ENCODE measurements around the gene TCFL5.

Gene TCFL5

GRCh38 chr20:62808211-62808865 is 53.3 kb downstream of the TCFL5 start:
- peak; percentile 35 to 69 for DNase-seq

- DNase-seq = no peak
These were observed 54.0 kb downstream of the TCFL5 start for GRCh38 chr20:62807444-62808210.

- DNase-seq = no peak
These were observed 55.1 kb downstream of the TCFL5 start for GRCh38 chr20:62806383-62807050.

GRCh38 chr20:62805711-62806382 is 55.8 kb downstream of the TCFL5 start:
- DNase-seq = no peak

GRCh38 chr20:62805155-62805710 is 56.4 kb downstream of the TCFL5 start:
- no peak for DNase-seq

- DNase-seq = peak in 1 of 2 experiments; percentile 40
These were observed 56.9 kb downstream of the TCFL5 start, which contains the start of gene OGFR for GRCh38 chr20:62804627-62805154. OGFR (plus strand) TSS chr20:62804835; CDS start chr20:62804860, 25 bp downstream.

- no peak for DNase-seq
These were observed 57.5 kb downstream of the TCFL5 start for GRCh38 chr20:62804021-62804626.

GRCh38 chr20:62802026-62802712 is 59.5 kb downstream of the TCFL5 start:
- DNase-seq = no peak

- DNase-seq = no peak
These were observed 60.2 kb downstream of the TCFL5 start for GRCh38 chr20:62801284-62802010.

GRCh38 chr20:62800314-62801259 is 61.0 kb downstream of the TCFL5 start:
- DNase-seq = no peak

- DNase-seq = no peak
These were observed 61.7 kb downstream of the TCFL5 start for GRCh38 chr20:62799873-62800272.

- no peak for DNase-seq
These were observed 62.2 kb downstream of the TCFL5 start for GRCh38 chr20:62799459-62799858.

- DNase-seq = no peak
These were observed 62.6 kb downstream of the TCFL5 start for GRCh38 chr20:62799036-62799435.

- DNase-seq = no peak
These were observed 63.7 kb downstream of the TCFL5 start for GRCh38 chr20:62797671-62798532.

GRCh38 chr20:62796699-62797491 is 64.7 kb downstream of the TCFL5 start:
- no peak for DNase-seq

GRCh38 chr20:62795023-62795761 is 66.4 kb downstream of the TCFL5 start:
- peak; percentile 69 to 89 for DNase-seq

All from NCI-H446 (cell line).